Measurements from ENCODE around the gene NAALADL2. TPM values are rescaled to one million over a fixed set of nuclear protein-coding genes. Genes with fewer than 3 reads are reported as not detected.

The NAALADL2 gene
- total and polyA plus RNA-seq, 2 experiments from 2014 or later: 3.4 to 15.3 TPM

GRCh38 chr3:175443682-175444081 lies 584.5 kb downstream of the NAALADL2 start:
- H2AFZ ChIP-seq: no peak overlapping the region
- no peaks in the 10 kb centered on the region for H3K4me1 ChIP-seq (ENCODE audit: insufficient read depth)
- no peaks in the 10 kb centered on the region for H3K9me3 ChIP-seq (ENCODE audit: low read depth)
- H3K79me2 ChIP-seq: no peaks in the 10 kb centered on the region
- no peak overlapping the region for H3K4me3 ChIP-seq
- DNase-seq (ENCODE audit: low spot score): no peak
- WGBS (ENCODE audit: low lambda C conversion rate, missing lambda C conversion rate): 87% methylated on average over 3 of the region's 3 CpGs
- H3K36me3 ChIP-seq (replicated peaks; ENCODE audit: insufficient read depth, low read depth): no peaks in the 10 kb centered on the region
- no peak overlapping the region for H3K4me2 ChIP-seq
- no peaks in the 10 kb centered on the region for H3K9me2 ChIP-seq (replicated peaks; ENCODE audit: insufficient read depth)
- TF ChIP-seq EZH2 (IDR thresholded peaks at IDR 0.05; ENCODE audit: borderline replicate concordance) (no peak), CTCF (IDR thresholded peaks at IDR 0.05; ENCODE audit: poor library complexity) (no peak), EZH2phosphoT487 (IDR thresholded peaks at IDR 0.05; ENCODE audit: low read depth, severe bottlenecking, unreplicated experiment) (no peak)
- no peaks in the 10 kb centered on the region for H4K20me1 ChIP-seq (ENCODE audit: insufficient read depth, poor library complexity, severe bottlenecking)
- H3K27ac ChIP-seq: no peak overlapping the region
- H3K27me3 ChIP-seq: no peaks in the 10 kb centered on the region

- Histone ChIP-seq H3K79me2 (no peaks in the 10 kb centered on the region), H3K27ac (no peak overlapping the region), H3K9me2 (replicated peaks; ENCODE audit: insufficient read depth) (no peaks in the 10 kb centered on the region), H4K20me1 (ENCODE audit: insufficient read depth, poor library complexity, severe bottlenecking) (no peaks in the 10 kb centered on the region), H2AFZ (no peak overlapping the region), H3K4me1 (ENCODE audit: insufficient read depth) (no peaks in the 10 kb centered on the region), H3K27me3 (no peaks in the 10 kb centered on the region), H3K4me3 (no peak overlapping the region), H3K4me2 (no peak overlapping the region), H3K9me3 (ENCODE audit: low read depth) (no peaks in the 10 kb centered on the region), H3K36me3 (replicated peaks; ENCODE audit: insufficient read depth, low read depth) (no peaks in the 10 kb centered on the region)
- no peak for TF ChIP-seq EZH2phosphoT487 (IDR thresholded peaks at IDR 0.05; ENCODE audit: low read depth, severe bottlenecking, unreplicated experiment)
- TF ChIP-seq CTCF (IDR thresholded peaks at IDR 0.05; ENCODE audit: poor library complexity): no peak
- TF ChIP-seq EZH2 (IDR thresholded peaks at IDR 0.05; ENCODE audit: borderline replicate concordance): no peak
- WGBS (ENCODE audit: low lambda C conversion rate, missing lambda C conversion rate): 95% methylated on average over 3 of the region's 3 CpGs
- DNase-seq (ENCODE audit: low spot score): no peak
These were observed 586.6 kb downstream of the NAALADL2 start for GRCh38 chr3:175445741-175446140.

- Histone ChIP-seq H3K9me3 (ENCODE audit: low read depth) (no peaks in the 10 kb centered on the region), H3K4me2 (no peak overlapping the region), H3K9me2 (replicated peaks; ENCODE audit: insufficient read depth) (peaks cover 3% of the 10 kb centered on the region), H3K4me3 (no peak overlapping the region), H3K27me3 (no peaks in the 10 kb centered on the region), H3K36me3 (replicated peaks; ENCODE audit: insufficient read depth, low read depth) (no peaks in the 10 kb centered on the region), H3K79me2 (no peaks in the 10 kb centered on the region), H3K27ac (no peak overlapping the region), H3K4me1 (ENCODE audit: insufficient read depth) (no peaks in the 10 kb centered on the region), H2AFZ (no peak overlapping the region), H4K20me1 (ENCODE audit: insufficient read depth, poor library complexity, severe bottlenecking) (no peaks in the 10 kb centered on the region)
- TF ChIP-seq EZH2 (IDR thresholded peaks at IDR 0.05; ENCODE audit: borderline replicate concordance): no peak
- TF ChIP-seq CTCF (IDR thresholded peaks at IDR 0.05; ENCODE audit: poor library complexity): no peak
- no peak for TF ChIP-seq EZH2phosphoT487 (IDR thresholded peaks at IDR 0.05; ENCODE audit: low read depth, severe bottlenecking, unreplicated experiment)
- DNase-seq (ENCODE audit: low spot score): no peak
- WGBS (ENCODE audit: low lambda C conversion rate, missing lambda C conversion rate): 87% methylated on average over 6 of the region's 6 CpGs
These were observed 588.4 kb downstream of the NAALADL2 start for GRCh38 chr3:175447521-175447920.

GRCh38 chr3:175453361-175453760 lies 594.2 kb downstream of the NAALADL2 start:
- DNase-seq (ENCODE audit: low spot score): no peak

More at GRCh38 chr3:175453361-175453760, 594.2 kb downstream of the NAALADL2 start:
- Histone ChIP-seq H3K4me1 (ENCODE audit: insufficient read depth) (no peaks in the 10 kb centered on the region), H2AFZ (no peak overlapping the region), H3K27ac (no peak overlapping the region), H3K4me2 (no peak overlapping the region), H3K36me3 (replicated peaks; ENCODE audit: insufficient read depth, low read depth) (no peaks in the 10 kb centered on the region), H3K9me2 (replicated peaks; ENCODE audit: insufficient read depth) (peaks cover 3% of the 10 kb centered on the region), H3K79me2 (no peaks in the 10 kb centered on the region), H4K20me1 (ENCODE audit: insufficient read depth, poor library complexity, severe bottlenecking) (no peaks in the 10 kb centered on the region), H3K9me3 (ENCODE audit: low read depth) (no peaks in the 10 kb centered on the region), H3K27me3 (no peaks in the 10 kb centered on the region), H3K4me3 (no peak overlapping the region)
- 98% methylated on average over 3 of the region's 3 CpGs for WGBS (ENCODE audit: low lambda C conversion rate, missing lambda C conversion rate)
- no peak for TF ChIP-seq CTCF (IDR thresholded peaks at IDR 0.05; ENCODE audit: poor library complexity)
- no peak for TF ChIP-seq EZH2 (IDR thresholded peaks at IDR 0.05; ENCODE audit: borderline replicate concordance)
- no peak for TF ChIP-seq EZH2phosphoT487 (IDR thresholded peaks at IDR 0.05; ENCODE audit: low read depth, severe bottlenecking, unreplicated experiment)

Measured in hepatocyte (in vitro differentiated cells).